GM12878 (cell line): ENCODE measurements around the gene ZBTB8OS. TPM values are rescaled to one million over a fixed set of nuclear protein-coding genes. Genes with fewer than 3 reads are reported as not detected.

Experiments used
- ATAC-seq: fragments of 200-7000 bp; cut with Tn5 transposase; 3 replicates; pipeline ENCODE4 v1.9.1; 2020; ENCODE audit warnings: mild to moderate bottlenecking, moderate library complexity
- BruUV-seq: library from RNA; stranded (reverse); fragments of 400-500 nt; replicated peaks from 2 replicates; lab custom pipeline; 2021; lab: Mats Ljungman, UMichigan
- CTCF ChIA-PET: fragments of 300-600 bp; sonication (Branson Sonifier 250); formaldehyde crosslinking; extraction: SDS; loops from one replicate; lab custom pipeline; 2021; ENCODE audit warnings: inconsistent platforms; lab: Yijun Ruan, JAX
- POLR2A ChIA-PET: fragments of 350-600 bp; formaldehyde crosslinking; extraction: SDS; loops from one replicate; lab custom pipeline; 2021; ENCODE audit warnings: inconsistent platforms; lab: Charles Lee
- RAD21 ChIA-PET: fragments of 300-600 bp; sonication (Branson Sonifier 250); formaldehyde crosslinking; loops from one replicate; lab custom pipeline; 2023; ENCODE audit warnings: antibody characterized with exemption; ENCODE audit not compliant: unreplicated experiment; lab: Charles Lee
- SMC1A ChIA-PET: fragments of 300-600 bp; sonication (Branson Sonifier 250); formaldehyde crosslinking; loops from one replicate; lab custom pipeline; 2023; ENCODE audit not compliant: unreplicated experiment, uncharacterized antibody; lab: Charles Lee
- DNase-seq: peaks from one replicate; pipeline ENCODE4 v3.0.0-alpha.2; 2011; ENCODE audit warnings: low read depth, low spot score
- FAIRE-seq: peaks from 3 replicates; lab custom pipeline; 2011; peaks lifted over from hg19 to GRCh38; lab: Jason Lieb, UNC
- H2AFZ ChIP-seq: 2 replicates; pipeline ENCODE4 v1.6.0; 2011; ENCODE audit warnings: low read depth, low read length, control low read depth; ENCODE audit not compliant: control insufficient read depth
- H3K27ac ChIP-seq: 2 replicates; pipeline ENCODE4 v1.5.1; 2011; ENCODE audit warnings: control low read depth; ENCODE audit not compliant: control insufficient read depth, insufficient read depth
- H3K27me3 ChIP-seq, 2 experiments: replicated peaks in 1 of 2; 2 replicates each; pipeline versions ENCODE4 v1.6.0 to v1.6.1; 2011; ENCODE audit warnings: low read length in 1 of 2; ENCODE audit not compliant: control insufficient read depth in 2 of 2, insufficient read depth in 2 of 2
- H3K36me3 ChIP-seq, 2 experiments: 2 replicates each; pipeline ENCODE4 v1.5.1; 2011; ENCODE audit warnings: low read length in 1 of 2; ENCODE audit not compliant: control insufficient read depth in 2 of 2, insufficient read depth in 2 of 2
- H3K4me1 ChIP-seq: 2 replicates; pipeline ENCODE4 v1.6.1; 2011; ENCODE audit warnings: mild to moderate bottlenecking, low read length, moderate library complexity, mixed read lengths; ENCODE audit not compliant: control insufficient read depth, insufficient read depth
- H3K4me2 ChIP-seq: 2 replicates; pipeline ENCODE4 v1.6.0; 2011; ENCODE audit warnings: control low read depth; ENCODE audit not compliant: control insufficient read depth, insufficient read depth
- H3K4me3 ChIP-seq: fragments of 200-600 bp; sonication (generic); 2 replicates; pipeline ENCODE4 v1.5.1; 2016
- H3K79me2 ChIP-seq: 2 replicates; pipeline ENCODE4 v1.6.0; 2011; ENCODE audit warnings: low read length; ENCODE audit not compliant: control insufficient read depth, insufficient read depth
- H3K9ac ChIP-seq: 2 replicates; pipeline ENCODE4 v1.8.0; 2011; ENCODE audit warnings: low read length, control low read depth, mixed read lengths; ENCODE audit not compliant: control insufficient read depth, insufficient read depth
- H3K9me3 ChIP-seq: replicated peaks from 3 replicates; pipeline ENCODE4 v1.5.1; 2011; ENCODE audit warnings: mild to moderate bottlenecking, low read length; ENCODE audit not compliant: control insufficient read depth, insufficient read depth
- H4K20me1 ChIP-seq: 2 replicates; pipeline ENCODE4 v1.6.0; 2011; ENCODE audit not compliant: control insufficient read depth, insufficient read depth
- ATF2 ChIP-seq: IDR thresholded peaks from 2 replicates; pipeline ENCODE4 v1.6.1; 2012; ENCODE audit warnings: low read length, inconsistent platforms
- CBFB ChIP-seq: IDR thresholded peaks from 2 replicates; pipeline ENCODE4 v1.6.1; 2016; ENCODE audit warnings: antibody characterized with exemption, low read depth
- E2F4 ChIP-seq: IDR thresholded peaks from 2 replicates; pipeline ENCODE4 v1.6.1; 2012; ENCODE audit warnings: low read depth, low read length, improper control_type of control experiment
- EED ChIP-seq: sonication (generic); IDR thresholded peaks from 2 replicates; pipeline ENCODE4 v1.6.1; 2016; ENCODE audit warnings: antibody characterized with exemption, low read depth
- FOXM1 ChIP-seq: IDR thresholded peaks from 2 replicates; pipeline ENCODE4 v1.6.1; 2012; ENCODE audit warnings: low read depth, mild to moderate bottlenecking, inconsistent platforms, low read length, moderate library complexity
- JUNB ChIP-seq: IDR thresholded peaks from 2 replicates; pipeline ENCODE4 v1.6.1; 2016; ENCODE audit warnings: antibody characterized with exemption, mild to moderate bottlenecking
- NFIC ChIP-seq: IDR thresholded peaks from 2 replicates; pipeline ENCODE4 v1.6.1; 2012; ENCODE audit warnings: low read depth, mild to moderate bottlenecking, inconsistent platforms, low read length, moderate library complexity
- NR2F1 ChIP-seq: fragments of 450-650 bp; conservative IDR thresholded peaks from 2 replicates; pipeline ENCODE4 v1.6.1; 2017; ENCODE audit warnings: mild to moderate bottlenecking
- PAX5 ChIP-seq: IDR thresholded peaks from 2 replicates; pipeline ENCODE4 v1.6.1; 2011; ENCODE audit warnings: low read depth, low read length, borderline replicate concordance
- PAX8 ChIP-seq: fragments of 450-650 bp; IDR thresholded peaks from 2 replicates; pipeline ENCODE4 v1.6.1; 2017; ENCODE audit warnings: mild to moderate bottlenecking, moderate library complexity
- POU2F2 ChIP-seq: IDR thresholded peaks from 3 replicates; pipeline ENCODE4 v1.6.1; 2011; ENCODE audit warnings: low read depth, mild to moderate bottlenecking, low read length, borderline replicate concordance
- RAD51 ChIP-seq: fragments of 450-650 bp; IDR thresholded peaks from 2 replicates; pipeline ENCODE4 v1.6.1; 2016; ENCODE audit warnings: moderate library complexity, mild to moderate bottlenecking, inconsistent platforms
- RUNX3 ChIP-seq: IDR thresholded peaks from 2 replicates; pipeline ENCODE4 v1.6.1; 2012; ENCODE audit warnings: low read length, inconsistent platforms
- YBX1 ChIP-seq: fragments of 450-650 bp; IDR thresholded peaks from 2 replicates; pipeline ENCODE4 v1.6.1; 2016; ENCODE audit warnings: antibody characterized with exemption
- ZNF274 ChIP-seq: IDR thresholded peaks from one replicate; pipeline ENCODE4 v1.8.0; 2011; ENCODE audit not compliant: insufficient read length, insufficient read depth
- ZZZ3 ChIP-seq: IDR thresholded peaks from 2 replicates; pipeline ENCODE4 v1.6.1; 2011; ENCODE audit warnings: low read depth; ENCODE audit not compliant: control insufficient read depth, insufficient read length
- WGBS: methylation state at CpG from one replicate; pipeline ENCODE4 v1.1.6; 2016; ENCODE audit warnings: low lambda C conversion rate; ENCODE audit not compliant: insufficient replicate concordance, insufficient coverage; ENCODE audit errors: missing lambda C conversion rate; 5-methylcytosine and 5-hydroxymethylcytosine counted together
- in situ Hi-C: fragments of 300-500 bp; cut with MboI; formaldehyde crosslinking; loops from 9 replicates; pipeline ENCODE4 v1.14.3; 2018; ENCODE audit warnings: mixed read lengths
- intact Hi-C: fragments of 100-400 bp; cut with micrococcal nuclease; formaldehyde crosslinking; loops from one replicate; pipeline ENCODE4 v1.14.2; 2022; ENCODE audit not compliant: unreplicated experiment
- polyA plus RNA-seq, 11 experiments: library from polyadenylated mRNA; depleted of rRNA in 4 of 11; unstranded in 6 of 11; stranded (reverse) in 5 of 11; fragments of >200 nt; fragmentation: Nextera tagmentation in 4 of 11; fragmentation: Illumina TruSeq in 1 of 11; extraction: Ambion mirVana in 4 of 11; extraction: Trizol in 1 of 11; gene quantifications; 1 replicate in 1 of 11; 2 replicates in 10 of 11; pipeline versions ENCODE4 v1.2.1 to v1.2.3, GENCODE V29; 2011 to 2016; ENCODE audit warnings: inconsistent platforms in 2 of 11, missing spikeins in 2 of 11, low read depth in 1 of 11
- total RNA-seq, 4 experiments: library from RNA; depleted of rRNA in 3 of 4; stranded (reverse); fragments of >200 nt in 3 of 4; fragmentation: Illumina TruSeq in 1 of 4; extraction: Trizol in 1 of 4; gene quantifications; 2 replicates each; pipeline versions ENCODE4 v1.2.1 to v1.2.3, GENCODE V29; 2013 to 2021

Gene ZBTB8OS
- total and polyA plus RNA-seq, 10 of the 15 experiments (the other 5 are each of a cell fraction or from before 2014, with no cell fraction given) = 77.8 to 350 (median 139) TPM

DNA sequence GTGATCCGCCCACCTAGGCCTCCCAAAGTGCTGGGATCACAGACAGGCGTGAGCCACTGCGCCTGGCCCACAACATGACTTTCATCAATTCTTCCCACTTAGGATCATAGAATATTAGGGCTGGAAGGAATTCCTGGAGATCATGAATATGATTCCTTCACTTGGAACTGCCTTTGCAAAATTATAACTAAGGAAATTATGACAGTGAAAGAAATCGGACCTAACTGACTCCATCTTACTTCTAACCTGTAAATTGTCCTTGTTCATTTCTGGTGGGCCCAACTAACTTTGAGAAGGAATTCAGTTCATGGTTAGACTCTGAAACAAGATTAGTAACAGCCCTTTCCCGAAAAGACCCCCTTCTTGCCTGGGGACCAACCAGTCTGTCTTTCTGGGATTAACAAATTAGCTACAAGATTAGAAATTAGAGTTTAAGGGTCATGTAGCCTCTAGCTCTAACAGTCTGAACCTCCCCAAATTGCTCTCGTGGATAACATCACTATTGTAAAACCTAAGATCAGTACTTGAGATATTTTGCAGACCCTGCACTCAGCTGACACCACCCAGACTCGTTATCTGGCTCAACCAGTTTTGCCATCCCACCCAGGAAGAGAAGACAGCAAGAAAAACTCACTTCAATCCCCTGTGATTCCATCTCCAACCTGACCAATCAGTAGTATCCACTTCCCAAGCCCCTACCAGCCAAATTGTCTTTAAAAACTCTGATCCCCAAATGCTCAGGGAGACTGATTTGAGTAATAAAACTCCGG is 14.7 kb downstream of the ZBTB8OS start:
- Histone ChIP-seq H3K79me2 (peaks cover 47% of the 10 kb centered on the region), H3K27ac (no peak overlapping the region), H3K9ac (no peak overlapping the region), H4K20me1 (no peaks in the 10 kb centered on the region), H3K36me3 (peaks cover 0 to 9% of the 10 kb centered on the region in 2 experiments; a peak in 3 of 4 replicates), H3K9me3 (no peaks in the 10 kb centered on the region), H3K4me3 (no peak overlapping the region), H3K27me3 (no peaks in the 10 kb centered on the region), H2AFZ (no peak overlapping the region), H3K4me2 (no peak overlapping the region), H3K4me1 (no peaks in the 10 kb centered on the region)
- intact Hi-C loops (no loop called here), in situ Hi-C loops (no loop called here)
- FAIRE-seq (no peak), ATAC-seq (no peak), DNase-seq (no peak)
- CTCF ChIA-PET = interaction anchor here (1.2 to 1.4 kb wide), 2 partner anchors 8 to 20 kb away, joined by 3 to 5 read pairs; no protein-coding TSS in a partner anchor
- no TSS peak for BruUV-seq
- SMC1A ChIA-PET = no interaction called here
- RAD21 ChIA-PET = interaction anchor here (1.6 kb wide), 1 partner anchor 11 kb away, joined by 3 read pairs; no protein-coding TSS in a partner anchor
- WGBS = 89% methylated on average over 8 of the region's 8 CpGs
- POLR2A ChIA-PET = interaction anchor here (0.7 kb wide), 2 partner anchors 151 to 479 kb away, joined by 3 to 4 read pairs; no protein-coding TSS in a partner anchor
- TF ChIP-seq ZZZ3 (no peak), NFIC (no peak), POU2F2 (no peak), E2F4 (no peak), RUNX3 (no peak), FOXM1 (no peak), JUNB (no peak), RAD51 (no peak), NR2F1 (no peak), CBFB (no peak), ATF2 (no peak), YBX1 (no peak), ZNF274 (no peak), PAX8 (no peak), PAX5 (no peak), EED (no peak)
